ES-I3 (cell line): Measurements from ENCODE around the gene KCNN1.

Experiments used
- H3K36me3 ChIP-seq: 2 replicates; pipeline ENCODE4 v1.6.1; 2013; ENCODE audit warnings: mild to moderate bottlenecking, low read length, control low read depth, moderate library complexity; ENCODE audit not compliant: insufficient read depth
- H3K4me1 ChIP-seq: 2 replicates; pipeline ENCODE4 v1.6.1; 2013; ENCODE audit warnings: mild to moderate bottlenecking, control low read depth, low read length; ENCODE audit not compliant: insufficient read depth
- H3K9ac ChIP-seq: 2 replicates; pipeline ENCODE4 v1.6.1; 2013; ENCODE audit warnings: low read depth, mild to moderate bottlenecking, low read length, moderate library complexity
- H3K9me3 ChIP-seq: 2 replicates; pipeline ENCODE4 v1.6.1; 2013; ENCODE audit warnings: mild to moderate bottlenecking, low read length, moderate library complexity; ENCODE audit not compliant: control insufficient read depth, insufficient read depth

Gene KCNN1

GRCh38 chr19:17951990-17952976, 14.6 kb upstream of the KCNN1 start:
- H3K36me3 ChIP-seq = no peaks in the 10 kb centered on the region
- H3K4me1 ChIP-seq = peaks cover 11% of the 10 kb centered on the region
- H3K9me3 ChIP-seq = no peaks in the 10 kb centered on the region
- H3K9ac ChIP-seq = peak overlapping the region; percentile 55

GRCh38 chr19:17953316-17953801, 13.5 kb upstream of the KCNN1 start:
- peaks cover 11% of the 10 kb centered on the region for H3K4me1 ChIP-seq
- H3K9ac ChIP-seq = peak overlapping the region; percentile 55; the same call in 1 of the 2 replicates

GRCh38 chr19:17953869-17954268, 13.0 kb upstream of the KCNN1 start:
- Histone ChIP-seq H3K36me3 (no peaks in the 10 kb centered on the region), H3K9ac (peak overlapping the region; percentile 5; the same call in 1 of the 2 replicates), H3K9me3 (no peaks in the 10 kb centered on the region), H3K4me1 (peaks cover 11% of the 10 kb centered on the region)

More at GRCh38 chr19:17953316-17953801, 13.5 kb upstream of the KCNN1 start:
- Histone ChIP-seq H3K36me3 (no peaks in the 10 kb centered on the region), H3K9me3 (no peaks in the 10 kb centered on the region)

GRCh38 chr19:17954401-17954800, 12.5 kb upstream of the KCNN1 start:
- H3K36me3 ChIP-seq = no peaks in the 10 kb centered on the region
- H3K9me3 ChIP-seq = no peaks in the 10 kb centered on the region
- H3K4me1 ChIP-seq = peaks cover 11% of the 10 kb centered on the region
- no peak overlapping the region for H3K9ac ChIP-seq

GRCh38 chr19:17957149-17957849, 9.6 kb upstream of the KCNN1 start:
- Histone ChIP-seq H3K36me3 (no peaks in the 10 kb centered on the region), H3K4me1 (peaks cover 11% of the 10 kb centered on the region), H3K9me3 (no peaks in the 10 kb centered on the region), H3K9ac (no peak overlapping the region)

GRCh38 chr19:17957885-17958284, 9.0 kb upstream of the KCNN1 start:
- Histone ChIP-seq H3K36me3 (no peaks in the 10 kb centered on the region), H3K4me1 (peaks cover 11% of the 10 kb centered on the region)

GRCh38 chr19:17963936-17964691, 2.8 kb upstream of the KCNN1 start:
- Histone ChIP-seq H3K4me1 (peaks cover 13% of the 10 kb centered on the region; the same call in 1 of the 2 replicates), H3K9ac (no peak overlapping the region), H3K9me3 (no peaks in the 10 kb centered on the region), H3K36me3 (no peaks in the 10 kb centered on the region)

More at GRCh38 chr19:17957885-17958284, 9.0 kb upstream of the KCNN1 start:
- H3K9ac ChIP-seq = no peak overlapping the region
- H3K9me3 ChIP-seq = no peaks in the 10 kb centered on the region

- Histone ChIP-seq H3K9me3 (no peaks in the 10 kb centered on the region), H3K36me3 (no peaks in the 10 kb centered on the region), H3K4me1 (peaks cover 13% of the 10 kb centered on the region; the same call in 1 of the 2 replicates), H3K9ac (no peak overlapping the region)
These were observed 1.4 kb upstream of the KCNN1 start for GRCh38 chr19:17965370-17966128.

- Histone ChIP-seq H3K36me3 (no peaks in the 10 kb centered on the region), H3K4me1 (peaks cover 13% of the 10 kb centered on the region; the same call in 1 of the 2 replicates), H3K9ac (no peak overlapping the region; the same call in 1 of the 2 replicates), H3K9me3 (no peaks in the 10 kb centered on the region)
These were observed 801 bp upstream of the KCNN1 start for GRCh38 chr19:17966129-17966483.

GRCh38 chr19:17967257-17968051, 547 bp downstream of the KCNN1 start:
- Histone ChIP-seq H3K9me3 (no peaks in the 10 kb centered on the region), H3K4me1 (peaks cover 13% of the 10 kb centered on the region; the same call in 1 of the 2 replicates), H3K36me3 (no peaks in the 10 kb centered on the region), H3K9ac (peak overlapping the region; percentile 49; the same call in 1 of the 2 replicates)

GRCh38 chr19:17968362-17968761, 1.5 kb downstream of the KCNN1 start:
- no peak overlapping the region for H3K9ac ChIP-seq
- H3K36me3 ChIP-seq = no peaks in the 10 kb centered on the region
- H3K9me3 ChIP-seq = no peaks in the 10 kb centered on the region
- peaks cover 13% of the 10 kb centered on the region; the same call in 1 of the 2 replicates for H3K4me1 ChIP-seq

GRCh38 chr19:17969096-17969792, 2.3 kb downstream of the KCNN1 start:
- Histone ChIP-seq H3K9me3 (no peaks in the 10 kb centered on the region), H3K4me1 (peaks cover 13% of the 10 kb centered on the region; the same call in 1 of the 2 replicates), H3K9ac (no peak overlapping the region), H3K36me3 (no peaks in the 10 kb centered on the region)
